GM12875 (cell line): ENCODE data around the gene SPECC1.

Experiments used
- H3K4me3 ChIP-seq: one replicate; pipeline ENCODE4 v1.5.1; 2011; ENCODE audit warnings: low read depth, low read length, control low read depth
- TF ChIP-seq, protein P1 (sequence below): IDR thresholded peaks from 2 replicates; pipeline ENCODE4 v1.5.1; 2011; ENCODE audit warnings: low read depth, mild to moderate bottlenecking, control low read depth, inconsistent platforms, low read length, moderate library complexity, borderline replicate concordance; ENCODE audit not compliant: insufficient read depth

Gene SPECC1

DNA sequence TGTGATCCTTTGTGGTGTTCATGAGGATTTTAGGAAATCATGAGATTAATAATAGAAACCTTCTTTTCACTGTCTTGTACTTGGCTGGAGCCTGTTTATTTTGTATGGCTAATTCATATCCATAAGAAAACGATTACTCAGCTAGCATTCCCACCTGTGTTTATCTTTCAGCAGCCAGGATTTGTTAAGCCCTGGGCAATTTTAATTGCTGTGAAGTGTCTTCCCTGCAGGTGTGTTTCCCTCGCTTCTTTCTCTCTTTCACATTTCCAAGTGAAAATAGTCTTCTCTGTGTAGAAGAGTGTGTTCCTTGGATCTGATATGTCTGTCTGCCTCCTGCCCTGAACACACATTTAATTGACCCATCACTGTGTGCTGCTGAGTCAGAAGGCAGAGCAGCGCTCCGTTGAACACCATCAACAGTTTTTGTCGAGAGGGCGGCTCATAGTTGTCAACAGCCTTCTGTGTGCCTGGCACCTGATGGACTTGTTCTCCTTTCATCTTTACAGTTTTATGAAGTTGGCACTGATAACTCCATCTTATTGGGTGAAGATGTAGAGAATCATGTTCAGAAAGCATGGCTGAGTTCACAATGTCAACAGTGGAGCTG lies 83.2 kb downstream of the SPECC1 start:
- TF ChIP-seq, protein P1, sequence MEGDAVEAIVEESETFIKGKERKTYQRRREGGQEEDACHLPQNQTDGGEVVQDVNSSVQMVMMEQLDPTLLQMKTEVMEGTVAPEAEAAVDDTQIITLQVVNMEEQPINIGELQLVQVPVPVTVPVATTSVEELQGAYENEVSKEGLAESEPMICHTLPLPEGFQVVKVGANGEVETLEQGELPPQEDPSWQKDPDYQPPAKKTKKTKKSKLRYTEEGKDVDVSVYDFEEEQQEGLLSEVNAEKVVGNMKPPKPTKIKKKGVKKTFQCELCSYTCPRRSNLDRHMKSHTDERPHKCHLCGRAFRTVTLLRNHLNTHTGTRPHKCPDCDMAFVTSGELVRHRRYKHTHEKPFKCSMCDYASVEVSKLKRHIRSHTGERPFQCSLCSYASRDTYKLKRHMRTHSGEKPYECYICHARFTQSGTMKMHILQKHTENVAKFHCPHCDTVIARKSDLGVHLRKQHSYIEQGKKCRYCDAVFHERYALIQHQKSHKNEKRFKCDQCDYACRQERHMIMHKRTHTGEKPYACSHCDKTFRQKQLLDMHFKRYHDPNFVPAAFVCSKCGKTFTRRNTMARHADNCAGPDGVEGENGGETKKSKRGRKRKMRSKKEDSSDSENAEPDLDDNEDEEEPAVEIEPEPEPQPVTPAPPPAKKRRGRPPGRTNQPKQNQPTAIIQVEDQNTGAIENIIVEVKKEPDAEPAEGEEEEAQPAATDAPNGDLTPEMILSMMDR = no peak

DNA sequence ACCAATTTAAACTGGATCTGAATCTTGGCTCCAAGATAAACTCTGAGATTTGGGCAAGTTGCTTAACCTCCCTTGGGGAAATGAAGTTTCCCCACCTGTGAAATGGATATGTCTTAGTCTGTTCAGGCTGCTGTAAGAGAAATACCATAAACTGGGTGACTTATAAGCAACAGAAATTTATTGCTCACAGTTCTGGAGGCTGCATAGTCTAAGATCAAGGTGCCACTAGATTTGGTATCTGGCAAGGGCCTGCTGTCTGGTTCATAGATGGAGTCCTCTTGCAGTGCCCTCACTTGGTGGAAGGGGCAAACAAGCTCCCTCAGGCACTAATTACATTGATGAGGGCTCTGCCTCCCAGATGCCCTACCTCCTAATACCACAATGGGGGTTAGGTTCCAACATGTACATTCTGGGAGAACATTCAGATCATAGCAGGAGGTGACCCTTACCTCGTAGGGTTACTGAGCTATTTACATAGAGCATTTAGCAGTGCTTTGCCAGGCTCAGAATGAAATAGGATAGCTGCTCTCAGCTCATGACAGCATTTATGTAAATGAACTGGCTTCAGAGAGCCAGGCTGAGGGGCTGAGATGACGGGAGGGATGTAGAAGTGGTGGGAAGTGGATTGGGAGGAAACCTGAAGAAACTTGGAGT lies 83.9 kb downstream of the SPECC1 start:
- no peak overlapping the region for H3K4me3 ChIP-seq
- TF ChIP-seq, protein P1 = no peak

More for the DNA sequence above, 83.2 kb downstream of the SPECC1 start:
- H3K4me3 ChIP-seq = no peak overlapping the region

DNA sequence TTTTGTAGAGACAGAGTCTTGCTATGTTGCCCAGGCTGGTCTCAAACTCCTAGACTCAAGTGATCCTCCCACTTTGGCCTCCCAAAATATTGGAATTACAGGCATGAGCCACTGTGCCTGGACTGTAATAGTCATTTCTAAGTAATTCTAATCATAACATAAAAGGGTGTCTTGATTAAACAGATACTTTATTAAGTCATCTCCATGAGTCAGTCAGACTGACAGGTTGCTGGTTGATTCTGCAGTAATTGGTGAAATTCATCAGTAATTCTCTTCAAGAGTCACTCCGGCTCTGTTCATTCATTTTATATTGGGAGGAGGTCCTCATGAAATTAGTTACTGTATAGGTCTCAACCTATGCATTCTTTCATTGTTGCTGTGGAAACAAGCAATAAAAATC lies 85.6 kb downstream of the SPECC1 start:
- TF ChIP-seq, protein P1 = no peak
- H3K4me3 ChIP-seq = no peak overlapping the region

DNA sequence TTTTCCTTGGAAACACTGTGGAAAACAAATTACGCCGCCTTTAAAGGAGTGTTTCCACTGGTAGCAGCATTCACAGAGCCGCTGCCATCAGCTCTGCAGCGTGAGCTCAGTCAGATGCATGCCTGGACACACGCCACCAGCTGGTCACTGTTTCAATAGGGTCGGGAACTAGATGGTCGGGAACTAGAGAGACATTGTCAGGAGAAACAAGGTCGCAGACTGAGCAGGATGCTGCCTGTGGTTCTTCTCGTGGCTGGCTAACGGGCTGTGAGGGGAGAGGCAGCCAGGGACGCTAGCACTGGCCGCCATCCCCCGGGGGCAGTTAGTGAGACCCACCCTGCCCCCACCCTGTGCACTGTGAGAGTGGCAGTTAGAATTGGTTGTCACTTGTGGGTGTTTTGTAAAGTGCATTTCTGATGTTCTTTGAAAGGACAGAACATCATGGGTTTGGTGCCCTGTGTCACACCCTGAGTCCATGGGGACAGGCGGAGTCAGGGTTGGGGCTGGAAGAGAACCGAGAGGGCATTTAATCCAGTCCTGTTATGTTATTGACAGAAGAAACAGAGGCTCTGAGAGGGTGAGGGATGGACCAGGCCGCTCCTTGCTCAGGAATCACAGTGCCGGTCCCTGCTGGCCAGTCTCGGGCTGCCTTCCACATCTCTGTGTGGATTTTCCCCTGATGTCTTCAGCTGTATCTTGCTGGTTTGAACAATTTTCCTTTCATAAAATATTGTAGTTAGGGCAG lies 86.3 kb downstream of the SPECC1 start:
- H3K4me3 ChIP-seq = no peak overlapping the region
- TF ChIP-seq, protein P1 = no peak

DNA sequence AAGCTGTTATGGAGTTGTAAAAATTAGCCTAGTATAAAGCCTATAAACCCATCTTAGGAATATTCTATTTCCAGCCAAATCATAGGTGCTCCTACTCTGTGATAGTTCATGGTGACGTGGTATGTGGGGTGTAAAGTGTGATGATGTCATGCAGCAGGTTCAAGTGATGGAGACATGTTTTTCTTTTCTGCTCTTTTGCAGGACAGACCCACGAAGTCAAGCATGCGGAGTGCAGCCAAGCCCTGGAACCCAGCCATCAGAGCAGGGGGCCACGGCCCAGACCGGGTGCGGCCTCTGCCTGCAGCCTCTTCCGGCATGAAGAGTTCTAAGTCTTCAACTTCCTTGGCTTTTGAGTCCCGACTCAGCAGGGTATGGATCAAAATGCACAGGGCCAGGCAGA lies 87.3 kb downstream of the SPECC1 start:
- no peak overlapping the region for H3K4me3 ChIP-seq
- TF ChIP-seq, protein P1 = no peak

DNA sequence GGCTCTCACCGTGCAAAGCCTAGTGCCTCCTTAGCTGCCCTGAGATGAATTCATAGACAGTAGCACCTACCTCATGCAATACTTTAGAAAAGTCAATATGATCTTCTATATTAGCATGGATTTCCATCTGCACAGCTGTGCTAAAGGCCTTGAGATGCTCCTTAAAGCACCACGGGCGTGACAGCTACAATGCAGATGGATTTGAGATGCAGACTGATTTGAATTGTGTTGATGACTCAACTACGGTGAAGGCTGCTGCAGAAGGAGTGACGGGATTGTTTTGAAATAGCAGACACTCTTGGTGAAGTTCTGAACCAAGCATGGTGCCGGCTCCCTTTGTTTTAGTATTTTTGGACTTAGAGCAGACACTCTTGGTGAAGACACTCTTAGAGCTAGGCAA lies 88.2 kb downstream of the SPECC1 start:
- TF ChIP-seq, protein P1 = no peak
- no peak overlapping the region for H3K4me3 ChIP-seq
